Measurements from ENCODE around the gene GAS7. TPM values are rescaled to one million over a fixed set of nuclear protein-coding genes. Genes with fewer than 3 reads are reported as not detected.
"Not testable (repeated sequence)": the region's sequence is repeated elsewhere in the genome, so short reads cannot be mapped to it uniquely, and the experiment has no call there.

GAS7 gene
- total and polyA plus RNA-seq, 2 experiments from 2014 or later: 25.8 to 27.3 TPM

- TF ChIP-seq CTCF (IDR thresholded peaks at IDR 0.05; ENCODE audit: poor library complexity): no peak
- TF ChIP-seq EZH2 (IDR thresholded peaks at IDR 0.05; ENCODE audit: borderline replicate concordance): no peak
- TF ChIP-seq EZH2phosphoT487 (IDR thresholded peaks at IDR 0.05; ENCODE audit: low read depth, severe bottlenecking, unreplicated experiment): no peak
- H3K4me1 ChIP-seq (ENCODE audit: insufficient read depth): peaks cover 5% of the 10 kb centered on the region
- H2AFZ ChIP-seq: no peak overlapping the region
- no peaks in the 10 kb centered on the region for H3K9me3 ChIP-seq (ENCODE audit: low read depth)
- H3K4me2 ChIP-seq: no peak overlapping the region
- no peaks in the 10 kb centered on the region for H3K9me2 ChIP-seq (replicated peaks; ENCODE audit: insufficient read depth)
- 84% methylated on average over 9 of the region's 9 CpGs for WGBS (ENCODE audit: low lambda C conversion rate, missing lambda C conversion rate)
- no peaks in the 10 kb centered on the region for H4K20me1 ChIP-seq (ENCODE audit: insufficient read depth, poor library complexity, severe bottlenecking)
- H3K79me2 ChIP-seq: no peaks in the 10 kb centered on the region
- no peaks in the 10 kb centered on the region for H3K27me3 ChIP-seq
- H3K27ac ChIP-seq: no peak overlapping the region
- no peaks in the 10 kb centered on the region for H3K36me3 ChIP-seq (replicated peaks; ENCODE audit: insufficient read depth, low read depth)
- no peak for DNase-seq (ENCODE audit: low spot score)
- no peak overlapping the region for H3K4me3 ChIP-seq
Observed at GRCh38 chr17:10013365-10014112, 184.9 kb downstream of the GAS7 start.

GRCh38 chr17:10010752-10011151 is 187.7 kb downstream of the GAS7 start:
- H2AFZ ChIP-seq: no peak overlapping the region
- no peak for DNase-seq (ENCODE audit: low spot score)
- no peak for TF ChIP-seq EZH2 (IDR thresholded peaks at IDR 0.05; ENCODE audit: borderline replicate concordance)
- no peak for TF ChIP-seq CTCF (IDR thresholded peaks at IDR 0.05; ENCODE audit: poor library complexity)
- TF ChIP-seq EZH2phosphoT487 (IDR thresholded peaks at IDR 0.05; ENCODE audit: low read depth, severe bottlenecking, unreplicated experiment): no peak
- H3K9me2 ChIP-seq (replicated peaks; ENCODE audit: insufficient read depth): no peaks in the 10 kb centered on the region
- WGBS (ENCODE audit: low lambda C conversion rate, missing lambda C conversion rate): 41% methylated on average over 2 of the region's 2 CpGs
- no peak overlapping the region for H3K4me3 ChIP-seq
- peaks cover 5% of the 10 kb centered on the region for H3K4me1 ChIP-seq (ENCODE audit: insufficient read depth)
- peak overlapping the region; percentile 13 for H3K27ac ChIP-seq
- no peaks in the 10 kb centered on the region for H3K79me2 ChIP-seq
- no peak overlapping the region for H3K4me2 ChIP-seq
- H4K20me1 ChIP-seq (ENCODE audit: insufficient read depth, poor library complexity, severe bottlenecking): no peaks in the 10 kb centered on the region
- no peaks in the 10 kb centered on the region for H3K27me3 ChIP-seq
- no peaks in the 10 kb centered on the region for H3K36me3 ChIP-seq (replicated peaks; ENCODE audit: insufficient read depth, low read depth)
- H3K9me3 ChIP-seq (ENCODE audit: low read depth): no peaks in the 10 kb centered on the region

- Histone ChIP-seq H4K20me1 (ENCODE audit: insufficient read depth, poor library complexity, severe bottlenecking) (no peaks in the 10 kb centered on the region), H3K4me1 (ENCODE audit: insufficient read depth) (no peaks in the 10 kb centered on the region), H3K4me2 (no peak overlapping the region), H3K9me3 (ENCODE audit: low read depth) (no peaks in the 10 kb centered on the region), H2AFZ (no peak overlapping the region), H3K79me2 (no peaks in the 10 kb centered on the region), H3K27ac (no peak overlapping the region), H3K9me2 (replicated peaks; ENCODE audit: insufficient read depth) (no peaks in the 10 kb centered on the region), H3K36me3 (replicated peaks; ENCODE audit: insufficient read depth, low read depth) (no peaks in the 10 kb centered on the region), H3K4me3 (no peak overlapping the region), H3K27me3 (no peaks in the 10 kb centered on the region)
- TF ChIP-seq CTCF (IDR thresholded peaks at IDR 0.05; ENCODE audit: poor library complexity): no peak
- DNase-seq (ENCODE audit: low spot score): no peak
- WGBS (ENCODE audit: low lambda C conversion rate, missing lambda C conversion rate): 90% methylated on average over 7 of the region's 7 CpGs
Observed at GRCh38 chr17:10003705-10004104, 194.7 kb downstream of the GAS7 start.

- not testable (repeated sequence) for H3K79me2 ChIP-seq; H3K36me3 ChIP-seq (replicated peaks; ENCODE audit: insufficient read depth, low read depth); DNase-seq (ENCODE audit: low spot score); H3K9me2 ChIP-seq (replicated peaks; ENCODE audit: insufficient read depth); H3K27ac ChIP-seq; H2AFZ ChIP-seq; H3K4me2 ChIP-seq; H3K4me1 ChIP-seq (ENCODE audit: insufficient read depth); H3K9me3 ChIP-seq (ENCODE audit: low read depth); H3K4me3 ChIP-seq; H4K20me1 ChIP-seq (ENCODE audit: insufficient read depth, poor library complexity, severe bottlenecking); H3K27me3 ChIP-seq
- WGBS (ENCODE audit: low lambda C conversion rate, missing lambda C conversion rate): 97% methylated on average over 8 of the region's 8 CpGs
Observed at GRCh38 chr17:10002567-10003360, 195.6 kb downstream of the GAS7 start.
